ENCODE measurements around the gene KRT75. TPM values are rescaled to one million over a fixed set of nuclear protein-coding genes. Genes with fewer than 3 reads are reported as not detected.

The KRT75 gene
- total and polyA plus RNA-seq, 10 donors = not detected

GRCh38 chr12:52378091-52378490 lies 56.1 kb downstream of the KRT75 start:
- Histone ChIP-seq H3K4me3 (no peak overlapping the region), H3K9me3 (peaks cover 0 to 9% (median 0%) of the 10 kb centered on the region in 8 donors), H3K36me3 (no peaks in the 10 kb centered on the region), H3K27ac (no peak overlapping the region), H3K27me3 (replicated peaks in 1 of 7) (peaks cover 0 to 27% (median 0%) of the 10 kb centered on the region in 7 donors), H3K4me1 (no peaks in the 10 kb centered on the region)
- intact Hi-C loops (cut with DNase I; ENCODE audit: low total_unique reads) = loop anchor here (10.0 kb wide), 1 partner anchor 607 kb away; no protein-coding TSS in a partner anchor
- no peak for DNase-seq
- 66 to 84% (median 76%) methylated on average over 15 to 19 of the region's 19 CpGs for WGBS, 5 donors
- TF ChIP-seq POLR2AphosphoS5 (IDR thresholded peaks at IDR 0.05) = no peak

GRCh38 chr12:52377266-52377665 lies 56.9 kb downstream of the KRT75 start:
- no peak for TF ChIP-seq POLR2A (IDR thresholded peaks at IDR 0.05)
- no peak for TF ChIP-seq POLR2AphosphoS5 (IDR thresholded peaks at IDR 0.05)
- no peak for TF ChIP-seq CTCF (IDR thresholded peaks at IDR 0.05 in 8 of 11, conservative IDR thresholded peaks at IDR 0.05 in 3 of 11)
- intact Hi-C loops (cut with DNase I; ENCODE audit: low total_unique reads) = loop anchor here (10.0 kb wide), 1 partner anchor 608 kb away; no protein-coding TSS in a partner anchor

More at GRCh38 chr12:52377266-52377665, 56.9 kb downstream of the KRT75 start:
- 82 to 90% (median 86%) methylated on average over 8 of the region's 8 CpGs for WGBS, 5 donors
- peaks cover 0 to 9% (median 0%) of the 10 kb centered on the region in 8 donors for H3K9me3 ChIP-seq
- peaks cover 0 to 3% (median 0%) of the 10 kb centered on the region in 6 donors for H3K4me1 ChIP-seq
- no peak overlapping the region for H3K4me3 ChIP-seq
- peaks cover 0 to 27% (median 0%) of the 10 kb centered on the region in 7 donors for H3K27me3 ChIP-seq (replicated peaks in 1 of 7)
- no peak overlapping the region for H3K27ac ChIP-seq
- DNase-seq = no peak
- H3K36me3 ChIP-seq = no peaks in the 10 kb centered on the region

Other genes starting within 250 kb of the KRT75 start
- gene KRT80, start 242.4 kb downstream of the KRT75 start, total RNA-seq = under 1 TPM in 2 of 7 donors, not detected in 5; 0.17 to 0.37 TPM
- gene KRT80, start 242.4 kb downstream of the KRT75 start, polyA plus RNA-seq = under 1 TPM in 1 of 3 donors, not detected in 2; 0.03 TPM
- 1 to 10 TPM in 1 of 7 donors, under 1 TPM in 3, not detected in 3; 0.73 to 1.5 (median 0.83) TPM for gene KRT7, start 201.1 kb downstream of the KRT75 start, total RNA-seq
- 1 to 10 TPM; 1.2 to 1.9 (median 1.6) TPM for gene KRT7, start 201.1 kb downstream of the KRT75 start, polyA plus RNA-seq
- under 1 TPM in 2 of 7 donors, not detected in 5; 0.17 to 0.26 TPM for gene KRT86, start 159.7 kb downstream of the KRT75 start, total RNA-seq
- gene KRT86, start 159.7 kb downstream of the KRT75 start, polyA plus RNA-seq = under 1 TPM in 2 of 3 donors, not detected in 1; 0.08 to 0.09 TPM
- gene KRT81, start 142.8 kb downstream of the KRT75 start, total RNA-seq = not detected
- gene KRT81, start 142.8 kb downstream of the KRT75 start, polyA plus RNA-seq = under 1 TPM in 2 of 3 donors, not detected in 1; 0.05 to 0.37 TPM
- not detected for gene KRT83, start 113.0 kb downstream of the KRT75 start, total RNA-seq
- gene KRT83, start 113.0 kb downstream of the KRT75 start, polyA plus RNA-seq = not detected
- gene KRT85, start 66.9 kb downstream of the KRT75 start, total RNA-seq = under 1 TPM in 1 of 7 donors, not detected in 6; 0.52 TPM
- gene KRT85, start 66.9 kb downstream of the KRT75 start, polyA plus RNA-seq = not detected
- under 1 TPM in 1 of 7 donors, not detected in 6; 0.52 TPM for gene KRT84, start 48.7 kb downstream of the KRT75 start, total RNA-seq
- gene KRT84, start 48.7 kb downstream of the KRT75 start, polyA plus RNA-seq = not detected
- gene KRT82, start 28.0 kb downstream of the KRT75 start, total RNA-seq = not detected
- under 1 TPM in 1 of 3 donors, not detected in 2; 0.04 TPM for gene KRT82, start 28.0 kb downstream of the KRT75 start, polyA plus RNA-seq
- gene KRT6B, start 17.8 kb upstream of the KRT75 start, total RNA-seq = not detected
- gene KRT6B, start 17.8 kb upstream of the KRT75 start, polyA plus RNA-seq = under 1 TPM; 0.03 to 0.10 (median 0.04) TPM
- gene KRT6C, start 39.4 kb upstream of the KRT75 start, total RNA-seq = not detected
- gene KRT6C, start 39.4 kb upstream of the KRT75 start, polyA plus RNA-seq = under 1 TPM; 0.03 to 0.07 (median 0.06) TPM
- not detected for gene KRT6A, start 58.9 kb upstream of the KRT75 start, total RNA-seq
- gene KRT6A, start 58.9 kb upstream of the KRT75 start, polyA plus RNA-seq = under 1 TPM; 0.42 to 0.83 (median 0.45) TPM
- 1 to 10 TPM in 2 of 7 donors, under 1 TPM in 2, not detected in 3; 0.23 to 1.5 (median 0.85) TPM for gene KRT5, start 86.0 kb upstream of the KRT75 start, total RNA-seq
- gene KRT5, start 86.0 kb upstream of the KRT75 start, polyA plus RNA-seq = 1 to 10 TPM in 1 of 3 donors, under 1 TPM in 2; 0.93 to 1.9 (median 0.96) TPM
- gene KRT71, start 118.8 kb upstream of the KRT75 start, total RNA-seq = not detected
- gene KRT71, start 118.8 kb upstream of the KRT75 start, polyA plus RNA-seq = not detected
- not detected for gene KRT74, start 139.5 kb upstream of the KRT75 start, total RNA-seq
- gene KRT74, start 139.5 kb upstream of the KRT75 start, polyA plus RNA-seq = not detected
- gene KRT72, start 167.1 kb upstream of the KRT75 start, total RNA-seq = 1 to 10 TPM in 2 of 7 donors, under 1 TPM in 4, not detected in 1; 0.52 to 2.2 (median 0.78) TPM
- 1 to 10 TPM in 2 of 3 donors, under 1 TPM in 1; 0.86 to 1.7 (median 1.4) TPM for gene KRT72, start 167.1 kb upstream of the KRT75 start, polyA plus RNA-seq
- gene KRT73, start 184.2 kb upstream of the KRT75 start, total RNA-seq = 1 to 10 TPM in 3 of 7 donors, under 1 TPM in 4; 0.13 to 1.4 (median 0.59) TPM
- under 1 TPM; 0.04 to 0.20 (median 0.16) TPM for gene KRT73, start 184.2 kb upstream of the KRT75 start, polyA plus RNA-seq
- under 1 TPM in 3 of 7 donors, not detected in 4; 0.13 to 0.52 (median 0.26) TPM for gene KRT2, start 217.8 kb upstream of the KRT75 start, total RNA-seq
- gene KRT2, start 217.8 kb upstream of the KRT75 start, polyA plus RNA-seq = under 1 TPM; 0.07 to 0.45 (median 0.42) TPM
- gene KRT1, start 246.0 kb upstream of the KRT75 start, total RNA-seq = 1 to 10 TPM in 2 of 7 donors, under 1 TPM in 3, not detected in 2; 0.58 to 2.4 (median 0.68) TPM
- under 1 TPM in 1 of 3 donors, not detected in 2; 0.05 TPM for gene KRT1, start 246.0 kb upstream of the KRT75 start, polyA plus RNA-seq